ENCODE data around the gene PRKCA. TPM values are rescaled to one million over a fixed set of nuclear protein-coding genes. Genes with fewer than 3 reads are reported as not detected.

PRKCA gene
- total RNA-seq, 3 donors from 2014 or later, result 5.1 to 10.5 (median 6.6) TPM

GRCh38 chr17:66753126-66753920, 450.9 kb downstream of the PRKCA start:
- no peaks in the 10 kb centered on the region for H3K9me3 ChIP-seq
- intact Hi-C loops (cut with DNase I; ENCODE audit: low total_unique reads), result no loop called here
- H3K27me3 ChIP-seq, result no peaks in the 10 kb centered on the region
- H3K4me1 ChIP-seq, result no peaks in the 10 kb centered on the region
- no peak for DNase-seq (ENCODE audit: low spot score in 2 of 2)
- no peak overlapping the region for H3K4me3 ChIP-seq
- H3K36me3 ChIP-seq, result no peaks in the 10 kb centered on the region
- no peak overlapping the region for H3K27ac ChIP-seq
- TF ChIP-seq CTCF (IDR thresholded peaks at IDR 0.05), result no peak
- TF ChIP-seq POLR2AphosphoS5 (IDR thresholded peaks at IDR 0.05), result no peak
- TF ChIP-seq POLR2A (IDR thresholded peaks at IDR 0.05), result no peak

- Histone ChIP-seq H3K36me3 (no peaks in the 10 kb centered on the region), H3K27ac (no peak overlapping the region)
These were observed 452.9 kb downstream of the PRKCA start for GRCh38 chr17:66755101-66755943.

GRCh38 chr17:66755944-66756290, 453.5 kb downstream of the PRKCA start:
- intact Hi-C loops (cut with DNase I; ENCODE audit: low total_unique reads), result no loop called here
- TF ChIP-seq CTCF (IDR thresholded peaks at IDR 0.05), result no peak
- TF ChIP-seq POLR2A (IDR thresholded peaks at IDR 0.05), result no peak
- TF ChIP-seq POLR2AphosphoS5 (IDR thresholded peaks at IDR 0.05), result no peak
- Histone ChIP-seq H3K27me3 (no peaks in the 10 kb centered on the region), H3K27ac (no peak overlapping the region), H3K36me3 (no peaks in the 10 kb centered on the region), H3K4me3 (no peak overlapping the region), H3K9me3 (no peaks in the 10 kb centered on the region), H3K4me1 (no peaks in the 10 kb centered on the region)
- DNase-seq (ENCODE audit: low spot score in 2 of 2), result no peak

More at GRCh38 chr17:66755101-66755943, 452.9 kb downstream of the PRKCA start:
- Histone ChIP-seq H3K27me3 (no peaks in the 10 kb centered on the region), H3K9me3 (no peaks in the 10 kb centered on the region), H3K4me1 (no peaks in the 10 kb centered on the region), H3K4me3 (no peak overlapping the region)
- TF ChIP-seq POLR2A (IDR thresholded peaks at IDR 0.05) (no peak), CTCF (IDR thresholded peaks at IDR 0.05) (no peak), POLR2AphosphoS5 (IDR thresholded peaks at IDR 0.05) (no peak)
- intact Hi-C loops (cut with DNase I; ENCODE audit: low total_unique reads), result no loop called here
- no peak for DNase-seq (ENCODE audit: low spot score in 2 of 2)

- Histone ChIP-seq H3K4me3 (no peak overlapping the region), H3K36me3 (no peaks in the 10 kb centered on the region), H3K4me1 (no peaks in the 10 kb centered on the region), H3K9me3 (no peaks in the 10 kb centered on the region), H3K27ac (no peak overlapping the region), H3K27me3 (no peaks in the 10 kb centered on the region)
- TF ChIP-seq POLR2AphosphoS5 (IDR thresholded peaks at IDR 0.05) (no peak), CTCF (IDR thresholded peaks at IDR 0.05) (no peak), POLR2A (IDR thresholded peaks at IDR 0.05) (no peak)
- no peak for DNase-seq (ENCODE audit: low spot score in 2 of 2)
- intact Hi-C loops (cut with DNase I; ENCODE audit: low total_unique reads), result no loop called here
These were observed 457.9 kb downstream of the PRKCA start for GRCh38 chr17:66760324-66760723.

GRCh38 chr17:66762276-66762675, 459.9 kb downstream of the PRKCA start:
- DNase-seq (ENCODE audit: low spot score in 2 of 2), result no peak
- intact Hi-C loops (cut with DNase I; ENCODE audit: low total_unique reads), result no loop called here

More at GRCh38 chr17:66762276-66762675, 459.9 kb downstream of the PRKCA start:
- no peak overlapping the region for H3K27ac ChIP-seq
- no peak overlapping the region for H3K4me3 ChIP-seq
- no peaks in the 10 kb centered on the region for H3K27me3 ChIP-seq
- TF ChIP-seq POLR2AphosphoS5 (IDR thresholded peaks at IDR 0.05) (no peak), POLR2A (IDR thresholded peaks at IDR 0.05) (no peak), CTCF (IDR thresholded peaks at IDR 0.05) (no peak)
- no peaks in the 10 kb centered on the region for H3K4me1 ChIP-seq
- H3K9me3 ChIP-seq, result no peaks in the 10 kb centered on the region
- H3K36me3 ChIP-seq, result no peaks in the 10 kb centered on the region
